ENCODE measurements around the gene MAB21L4. TPM values are rescaled to one million over a fixed set of nuclear protein-coding genes. Genes with fewer than 3 reads are reported as not detected.

MAB21L4 gene
- total RNA-seq, 1 donor from 2014 or later, result 0.59 TPM

DNA sequence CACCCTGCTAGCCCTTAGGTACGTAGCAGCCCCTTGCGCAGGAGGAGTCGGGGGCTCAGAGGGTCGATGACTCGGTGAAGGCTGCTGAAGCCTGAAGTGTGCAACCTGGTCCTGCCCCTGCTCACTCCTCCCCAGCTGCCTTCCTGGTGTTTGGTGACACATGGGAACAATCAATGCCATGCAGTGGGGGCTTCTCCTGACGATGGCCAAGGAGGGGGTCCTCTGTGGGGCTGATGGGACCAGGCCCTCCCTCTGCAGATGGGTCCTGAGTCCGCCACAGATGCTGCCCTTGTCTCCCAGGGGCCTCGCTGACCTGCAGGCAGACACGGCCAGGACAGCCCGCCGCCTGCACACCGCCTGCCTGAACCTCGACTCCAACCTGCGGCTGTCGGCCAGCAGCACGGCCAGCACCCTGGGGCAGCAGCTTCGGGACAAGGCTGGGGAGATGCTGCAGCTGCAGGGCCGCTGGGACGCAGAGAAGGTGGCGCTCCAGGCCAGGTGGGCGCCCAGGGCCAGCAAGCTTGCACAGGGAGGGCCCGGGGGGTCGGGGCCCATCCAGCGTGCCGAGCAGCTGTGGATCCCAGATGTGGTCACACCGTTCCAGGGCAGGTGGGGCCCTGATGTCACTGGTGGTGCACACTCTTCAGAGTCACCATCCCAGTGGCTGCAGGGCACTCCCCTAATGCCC, 34.8 kb upstream of the MAB21L4 start:
- H3K4me3 ChIP-seq (ENCODE audit: insufficient read depth, low read depth, low read length), result no peak overlapping the region
- DNase-seq (ENCODE audit: low read depth) (no peak), FAIRE-seq (no peak)
- Mint-ChIP-seq H3K4me3 (ENCODE audit: unreplicated experiment) (no peak overlapping the region), H3K27ac (ENCODE audit: unreplicated experiment) (no peak overlapping the region), H3K27me3 (ENCODE audit: low read depth, unreplicated experiment) (peaks cover 38% of the 10 kb centered on the region), H3K4me1 (ENCODE audit: low read depth, unreplicated experiment) (no peaks in the 10 kb centered on the region), H3K36me3 (ENCODE audit: low read depth, unreplicated experiment) (no peaks in the 10 kb centered on the region), H3K9me3 (ENCODE audit: unreplicated experiment) (peaks cover 4% of the 10 kb centered on the region)
- H3K27ac ChIP-seq (ENCODE audit: low read depth, low read length), result no peak overlapping the region
- no peaks in the 10 kb centered on the region for H4K20me1 ChIP-seq (ENCODE audit: insufficient read depth, low read length)
- H3K4me1 ChIP-seq (ENCODE audit: insufficient read depth, low read length), result no peaks in the 10 kb centered on the region
- H3K4me2 ChIP-seq (ENCODE audit: low read length), result no peak overlapping the region
- H3K9ac ChIP-seq (ENCODE audit: low read length), result no peak overlapping the region
- H3K79me2 ChIP-seq (ENCODE audit: insufficient read depth, low read length), result no peaks in the 10 kb centered on the region
- TF ChIP-seq, protein P1, sequence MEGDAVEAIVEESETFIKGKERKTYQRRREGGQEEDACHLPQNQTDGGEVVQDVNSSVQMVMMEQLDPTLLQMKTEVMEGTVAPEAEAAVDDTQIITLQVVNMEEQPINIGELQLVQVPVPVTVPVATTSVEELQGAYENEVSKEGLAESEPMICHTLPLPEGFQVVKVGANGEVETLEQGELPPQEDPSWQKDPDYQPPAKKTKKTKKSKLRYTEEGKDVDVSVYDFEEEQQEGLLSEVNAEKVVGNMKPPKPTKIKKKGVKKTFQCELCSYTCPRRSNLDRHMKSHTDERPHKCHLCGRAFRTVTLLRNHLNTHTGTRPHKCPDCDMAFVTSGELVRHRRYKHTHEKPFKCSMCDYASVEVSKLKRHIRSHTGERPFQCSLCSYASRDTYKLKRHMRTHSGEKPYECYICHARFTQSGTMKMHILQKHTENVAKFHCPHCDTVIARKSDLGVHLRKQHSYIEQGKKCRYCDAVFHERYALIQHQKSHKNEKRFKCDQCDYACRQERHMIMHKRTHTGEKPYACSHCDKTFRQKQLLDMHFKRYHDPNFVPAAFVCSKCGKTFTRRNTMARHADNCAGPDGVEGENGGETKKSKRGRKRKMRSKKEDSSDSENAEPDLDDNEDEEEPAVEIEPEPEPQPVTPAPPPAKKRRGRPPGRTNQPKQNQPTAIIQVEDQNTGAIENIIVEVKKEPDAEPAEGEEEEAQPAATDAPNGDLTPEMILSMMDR (IDR thresholded peaks at IDR 0.05; ENCODE audit: insufficient read depth, low read depth, low read length), result no peak
- TF ChIP-seq EZH2 (IDR thresholded peaks at IDR 0.05; ENCODE audit: insufficient read depth, low read length), result no peak
- H3K36me3 ChIP-seq (ENCODE audit: insufficient read depth, low read length), result no peaks in the 10 kb centered on the region
- no peak overlapping the region for H2AFZ ChIP-seq (ENCODE audit: low read depth, low read length)
- no peaks in the 10 kb centered on the region for H3K9me3 ChIP-seq (ENCODE audit: insufficient read depth, low read depth, low read length)
- peaks cover 7% of the 10 kb centered on the region for H3K27me3 ChIP-seq (ENCODE audit: insufficient read depth, low read length)

DNA sequence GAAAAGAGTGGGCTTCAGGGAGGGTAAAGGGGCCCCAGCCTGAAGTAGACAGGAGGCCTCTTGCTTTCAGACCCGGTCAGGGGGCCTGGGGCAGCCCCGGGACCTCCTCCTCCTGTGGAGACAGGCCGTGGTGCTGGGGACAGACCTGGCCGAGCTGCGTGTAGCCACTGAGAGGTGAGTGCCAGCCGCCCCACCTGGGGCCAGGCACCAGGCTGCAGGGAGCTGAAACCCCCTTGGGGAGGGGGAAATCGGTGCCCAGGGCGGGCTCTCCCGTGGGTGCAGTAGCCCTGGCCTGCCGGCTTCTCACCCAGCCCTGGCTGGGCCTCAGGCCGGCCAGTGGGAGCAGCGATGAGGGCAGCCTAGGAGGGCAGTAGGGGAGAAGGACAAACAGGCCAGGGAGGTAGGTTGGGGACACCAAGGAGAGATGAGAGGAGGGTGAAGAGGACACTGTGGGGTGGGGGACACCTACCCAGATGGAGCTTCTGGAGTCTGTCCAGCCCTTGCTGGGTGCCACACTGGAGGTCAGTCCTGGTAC, 34.2 kb upstream of the MAB21L4 start:
- H3K4me1 ChIP-seq (ENCODE audit: insufficient read depth, low read length), result no peaks in the 10 kb centered on the region
- no peak overlapping the region for H3K9ac ChIP-seq (ENCODE audit: low read length)
- Mint-ChIP-seq H3K27me3 (ENCODE audit: low read depth, unreplicated experiment) (peaks cover 35% of the 10 kb centered on the region), H3K27ac (ENCODE audit: unreplicated experiment) (no peak overlapping the region), H3K9me3 (ENCODE audit: unreplicated experiment) (peaks cover 4% of the 10 kb centered on the region), H3K4me1 (ENCODE audit: low read depth, unreplicated experiment) (no peaks in the 10 kb centered on the region), H3K36me3 (ENCODE audit: low read depth, unreplicated experiment) (no peaks in the 10 kb centered on the region), H3K4me3 (ENCODE audit: unreplicated experiment) (no peak overlapping the region)
- no peak overlapping the region for H2AFZ ChIP-seq (ENCODE audit: low read depth, low read length)
- H3K36me3 ChIP-seq (ENCODE audit: insufficient read depth, low read length), result no peaks in the 10 kb centered on the region
- no peak overlapping the region for H3K4me2 ChIP-seq (ENCODE audit: low read length)
- no peak overlapping the region for H3K4me3 ChIP-seq (ENCODE audit: insufficient read depth, low read depth, low read length)
- peaks cover 7% of the 10 kb centered on the region for H3K27me3 ChIP-seq (ENCODE audit: insufficient read depth, low read length)
- H3K27ac ChIP-seq (ENCODE audit: low read depth, low read length), result no peak overlapping the region
- H3K79me2 ChIP-seq (ENCODE audit: insufficient read depth, low read length), result no peaks in the 10 kb centered on the region
- TF ChIP-seq, protein P1 (IDR thresholded peaks at IDR 0.05; ENCODE audit: insufficient read depth, low read depth, low read length), result no peak
- TF ChIP-seq EZH2 (IDR thresholded peaks at IDR 0.05; ENCODE audit: insufficient read depth, low read length), result no peak
- DNase-seq (ENCODE audit: low read depth) (no peak), FAIRE-seq (no peak)
- H3K9me3 ChIP-seq (ENCODE audit: insufficient read depth, low read depth, low read length), result no peaks in the 10 kb centered on the region
- no peaks in the 10 kb centered on the region for H4K20me1 ChIP-seq (ENCODE audit: insufficient read depth, low read length)
